Stimulated activated CD4-positive, alpha-beta T cell treated with anti-CD3 and anti-CD28 coated beads, TNF-alpha, amount 100 ng/mL, for 24 hours (primary cell): Measurements from ENCODE around the gene NKAIN4.

Source experiments
- DNase-seq, 3 experiments: peaks; one replicate each; pipeline ENCODE4 v3.0.0-alpha.2; 2020; ENCODE audit warnings: low read depth in 3 of 3

NKAIN4 gene

GRCh38 chr20:63194797-63195173 is 59.5 kb downstream of the NKAIN4 start:
- no peak for DNase-seq

GRCh38 chr20:63194007-63194796 is 60.1 kb downstream of the NKAIN4 start:
- DNase-seq = no peak

GRCh38 chr20:63192721-63193120 is 61.5 kb downstream of the NKAIN4 start:
- DNase-seq = no peak

- no peak for DNase-seq
These were observed 62.9 kb downstream of the NKAIN4 start for GRCh38 chr20:63191400-63191799.

GRCh38 chr20:63190828-63191227 is 63.4 kb downstream of the NKAIN4 start:
- no peak for DNase-seq
